OCI-LY3 (cell line): Measurements from ENCODE around the gene ABI2.

Source experiments
- EZH2phosphoT487 ChIP-seq: fragments of 200-600 bp; shearing (Covaris generic); IDR thresholded peaks from 2 replicates; pipeline ENCODE4 v1.6.1; 2018; ENCODE audit warnings: antibody characterized with exemption, mixed run types, low read depth
- TF ChIP-seq, protein P1 (sequence below): fragments of 200-600, 300-600 bp; sonication (generic); IDR thresholded peaks from 2 replicates; pipeline ENCODE4 v1.5.1; 2014; ENCODE audit warnings: antibody characterized with exemption, low read length, low read depth

DNA sequence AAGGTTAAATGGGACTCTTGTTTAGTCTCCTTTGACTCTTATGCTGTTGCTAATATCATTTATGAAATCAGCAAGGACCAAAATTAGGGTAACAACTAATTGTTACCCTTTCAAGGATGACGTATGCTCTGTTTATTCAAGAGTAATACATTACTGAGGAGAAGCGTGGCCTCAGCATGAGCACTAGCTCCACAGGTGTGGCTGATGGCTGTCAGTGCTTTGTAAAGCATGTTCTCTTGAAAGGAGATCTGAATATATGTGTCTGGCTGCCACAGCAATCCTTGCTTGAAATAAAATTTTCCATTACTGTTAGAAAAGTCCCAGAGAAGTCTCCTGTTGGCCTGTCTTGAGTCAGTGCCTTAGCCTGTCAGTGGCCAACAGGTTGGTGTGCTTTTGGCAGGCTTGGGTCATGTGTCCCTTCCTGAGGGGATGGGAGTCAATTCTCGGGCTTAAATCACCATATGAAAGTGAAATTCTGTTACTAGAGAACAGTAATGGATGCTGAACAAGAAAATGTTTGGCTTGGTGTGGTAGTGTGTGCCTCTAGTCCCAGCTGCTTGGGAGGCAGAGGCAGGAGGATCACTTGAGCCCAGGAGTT is 32.7 kb downstream of the ABI2 start:
- TF ChIP-seq, protein P1, sequence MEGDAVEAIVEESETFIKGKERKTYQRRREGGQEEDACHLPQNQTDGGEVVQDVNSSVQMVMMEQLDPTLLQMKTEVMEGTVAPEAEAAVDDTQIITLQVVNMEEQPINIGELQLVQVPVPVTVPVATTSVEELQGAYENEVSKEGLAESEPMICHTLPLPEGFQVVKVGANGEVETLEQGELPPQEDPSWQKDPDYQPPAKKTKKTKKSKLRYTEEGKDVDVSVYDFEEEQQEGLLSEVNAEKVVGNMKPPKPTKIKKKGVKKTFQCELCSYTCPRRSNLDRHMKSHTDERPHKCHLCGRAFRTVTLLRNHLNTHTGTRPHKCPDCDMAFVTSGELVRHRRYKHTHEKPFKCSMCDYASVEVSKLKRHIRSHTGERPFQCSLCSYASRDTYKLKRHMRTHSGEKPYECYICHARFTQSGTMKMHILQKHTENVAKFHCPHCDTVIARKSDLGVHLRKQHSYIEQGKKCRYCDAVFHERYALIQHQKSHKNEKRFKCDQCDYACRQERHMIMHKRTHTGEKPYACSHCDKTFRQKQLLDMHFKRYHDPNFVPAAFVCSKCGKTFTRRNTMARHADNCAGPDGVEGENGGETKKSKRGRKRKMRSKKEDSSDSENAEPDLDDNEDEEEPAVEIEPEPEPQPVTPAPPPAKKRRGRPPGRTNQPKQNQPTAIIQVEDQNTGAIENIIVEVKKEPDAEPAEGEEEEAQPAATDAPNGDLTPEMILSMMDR, result no peak
- no peak for TF ChIP-seq EZH2phosphoT487
